ENCODE measurements around the gene ACTR6.

GRCh38 chr12:100189636-100190394, 10.8 kb upstream of the ACTR6 start:
- TF ChIP-seq CTCF (IDR thresholded peaks at IDR 0.05) (no peak), POLR2A (IDR thresholded peaks at IDR 0.05) (no peak)

Measured in Peyer's patch (tissue), 4 donors.